Neural progenitor cell (in vitro differentiated cells): ENCODE data around the gene CAMSAP1. TPM values are rescaled to one million over a fixed set of nuclear protein-coding genes. Genes with fewer than 3 reads are reported as not detected.

Source experiments
- DNase-seq: peaks from one replicate; pipeline ENCODE4 v3.0.0-alpha.2; 2016; ENCODE audit warnings: low spot score
- H2AFZ ChIP-seq: fragments of 200-600 bp; sonication (generic); replicated peaks from 2 replicates; pipeline ENCODE4 v1.6.1; 2016; ENCODE audit warnings: antibody characterized with exemption
- H3F3A ChIP-seq: fragments of 200-600 bp; sonication (generic); 2 replicates; pipeline ENCODE4 v1.6.1; 2016; ENCODE audit warnings: antibody characterized with exemption, low read depth
- H3K27ac ChIP-seq: fragments of 200-600 bp; sonication (generic); 2 replicates; pipeline ENCODE4 v1.5.1; 2016; ENCODE audit warnings: mild to moderate bottlenecking
- H3K27me3 ChIP-seq: fragments of 200-600 bp; sonication (generic); 2 replicates; pipeline ENCODE4 v1.6.1; 2016; ENCODE audit warnings: mild to moderate bottlenecking, moderate library complexity
- H3K36me3 ChIP-seq: fragments of 200-600 bp; sonication (generic); 2 replicates; pipeline ENCODE4 v1.5.1; 2016
- H3K4me1 ChIP-seq: fragments of 200-600 bp; sonication (generic); 2 replicates; pipeline ENCODE4 v1.6.1; 2016; ENCODE audit warnings: mixed run types
- H3K4me2 ChIP-seq: fragments of 200-600 bp; sonication (generic); 2 replicates; pipeline ENCODE4 v1.6.1; 2016
- H3K4me3 ChIP-seq: fragments of 200-600 bp; sonication (generic); 2 replicates; pipeline ENCODE4 v1.5.1; 2016
- H3K79me2 ChIP-seq: fragments of 200-600 bp; sonication (generic); 2 replicates; pipeline ENCODE4 v1.6.1; 2016; ENCODE audit warnings: low read depth
- H3K9ac ChIP-seq: fragments of 200-600 bp; sonication (generic); 2 replicates; pipeline ENCODE4 v1.6.1; 2016
- H3K9me3 ChIP-seq: fragments of 200-600 bp; sonication (generic); 2 replicates; pipeline ENCODE4 v1.5.1; 2016; ENCODE audit warnings: low read depth
- H4K20me1 ChIP-seq: fragments of 200-600 bp; sonication (generic); 2 replicates; pipeline ENCODE4 v1.6.1; 2016; ENCODE audit warnings: low read depth
- H3K27ac Mint-ChIP-seq: 3 replicates; pipeline ENCODE4 v1.8.0; 2021; ENCODE audit warnings: mixed read lengths
- H3K27me3 Mint-ChIP-seq: 2 replicates; pipeline ENCODE4 v1.8.0; 2022; ENCODE audit warnings: low read depth, mild to moderate bottlenecking, inconsistent platforms, moderate library complexity, mixed read lengths; ENCODE audit not compliant: insufficient read depth
- H3K36me3 Mint-ChIP-seq: 3 replicates; pipeline ENCODE4 v1.8.0; 2021; ENCODE audit warnings: mixed read lengths
- H3K4me1 Mint-ChIP-seq: 3 replicates; pipeline ENCODE4 v1.8.0; 2021; ENCODE audit warnings: mixed read lengths
- H3K4me3 Mint-ChIP-seq: 3 replicates; pipeline ENCODE4 v1.8.0; 2021; ENCODE audit warnings: mild to moderate bottlenecking, moderate library complexity, mixed read lengths
- H3K9me3 Mint-ChIP-seq: 3 replicates; pipeline ENCODE4 v1.8.0; 2020; ENCODE audit warnings: mixed read lengths
- CTCF ChIP-seq: fragments of 200-600 bp; sonication (generic); IDR thresholded peaks from 2 replicates; pipeline ENCODE4 v1.5.1; 2017; ENCODE audit warnings: antibody characterized with exemption, mild to moderate bottlenecking
- EZH2 ChIP-seq: fragments of 200-600 bp; sonication (generic); IDR thresholded peaks from 2 replicates; pipeline ENCODE4 v1.6.1; 2017; ENCODE audit warnings: antibody characterized with exemption, mild to moderate bottlenecking, moderate library complexity
- EZH2phosphoT487 ChIP-seq: fragments of 200-600 bp; sonication (generic); IDR thresholded peaks from 2 replicates; pipeline ENCODE4 v1.6.1; 2017; ENCODE audit warnings: antibody characterized with exemption
- total RNA-seq: library from RNA; depleted of rRNA; stranded (reverse); fragments of >200 nt; gene quantifications from 2 replicates; pipeline ENCODE4 v1.2.3, GENCODE V29; 2015; ENCODE audit warnings: low replicate concordance

CAMSAP1 gene
- total RNA-seq, 1 donor from 2014 or later: 39.3 TPM

GRCh38 chr9:135787776-135788575, 119.4 kb downstream of the CAMSAP1 start:
- Histone ChIP-seq H3K4me2 (no peak overlapping the region), H3K36me3 (no peaks in the 10 kb centered on the region), H3K27ac (no peak overlapping the region), H3K4me1 (no peaks in the 10 kb centered on the region), H4K20me1 (no peaks in the 10 kb centered on the region), H3K4me3 (no peak overlapping the region), H3F3A (no peaks in the 10 kb centered on the region), H3K79me2 (no peaks in the 10 kb centered on the region), H3K9ac (no peak overlapping the region), H3K27me3 (no peaks in the 10 kb centered on the region), H3K9me3 (no peaks in the 10 kb centered on the region), H2AFZ (no peak overlapping the region)
- TF ChIP-seq EZH2phosphoT487: no peak
- TF ChIP-seq CTCF: no peak
- no peak for TF ChIP-seq EZH2
- Mint-ChIP-seq H3K36me3 (no peaks in the 10 kb centered on the region), H3K27me3 (peaks cover 4% of the 10 kb centered on the region), H3K9me3 (no peaks in the 10 kb centered on the region), H3K4me1 (no peaks in the 10 kb centered on the region), H3K4me3 (no peak overlapping the region), H3K27ac (peak overlapping the region; percentile 91)
- DNase-seq: no peak

- Histone ChIP-seq H3K9ac (no peak overlapping the region), H3K36me3 (no peaks in the 10 kb centered on the region), H3K79me2 (no peaks in the 10 kb centered on the region), H3K27ac (no peak overlapping the region), H3K9me3 (no peaks in the 10 kb centered on the region), H3F3A (no peaks in the 10 kb centered on the region), H3K4me3 (no peak overlapping the region), H3K27me3 (no peaks in the 10 kb centered on the region), H3K4me2 (no peak overlapping the region), H3K4me1 (no peaks in the 10 kb centered on the region), H4K20me1 (no peaks in the 10 kb centered on the region), H2AFZ (no peak overlapping the region)
- peaks cover 4% of the 10 kb centered on the region for H3K27me3 Mint-ChIP-seq
- TF ChIP-seq EZH2: no peak
- TF ChIP-seq CTCF: no peak
- TF ChIP-seq EZH2phosphoT487: no peak
- H3K36me3 Mint-ChIP-seq: no peaks in the 10 kb centered on the region
- no peaks in the 10 kb centered on the region for H3K4me1 Mint-ChIP-seq
- no peak for DNase-seq
- H3K27ac Mint-ChIP-seq: no peak overlapping the region
- H3K4me3 Mint-ChIP-seq: no peak overlapping the region
- H3K9me3 Mint-ChIP-seq: no peaks in the 10 kb centered on the region
Observed at GRCh38 chr9:135787317-135787716, 120.0 kb downstream of the CAMSAP1 start.

- Mint-ChIP-seq H3K27me3 (peaks cover 6% of the 10 kb centered on the region), H3K9me3 (no peaks in the 10 kb centered on the region), H3K36me3 (no peaks in the 10 kb centered on the region), H3K4me1 (no peaks in the 10 kb centered on the region), H3K4me3 (no peak overlapping the region), H3K27ac (no peak overlapping the region)
- Histone ChIP-seq H2AFZ (no peak overlapping the region), H3K9ac (no peak overlapping the region), H3K36me3 (no peaks in the 10 kb centered on the region), H4K20me1 (no peaks in the 10 kb centered on the region), H3F3A (no peaks in the 10 kb centered on the region), H3K9me3 (no peaks in the 10 kb centered on the region), H3K27me3 (no peaks in the 10 kb centered on the region), H3K4me2 (no peak overlapping the region), H3K4me1 (no peaks in the 10 kb centered on the region), H3K79me2 (no peaks in the 10 kb centered on the region), H3K27ac (no peak overlapping the region), H3K4me3 (no peak overlapping the region)
- TF ChIP-seq EZH2phosphoT487 (no peak), CTCF (no peak), EZH2 (no peak)
- no peak for DNase-seq
Observed at GRCh38 chr9:135786146-135786690, 121.1 kb downstream of the CAMSAP1 start.
